H1 (cell line): ENCODE measurements around the gene CWC25. TPM values are rescaled to one million over a fixed set of nuclear protein-coding genes. Genes with fewer than 3 reads are reported as not detected.
"Not testable (repeated sequence)": the region's sequence is repeated elsewhere in the genome, so short reads cannot be mapped to it uniquely, and the experiment has no call there.

Experiments used
- CTCF ChIA-PET: fragments of 300-600 bp; sonication (Branson Sonifier 250); formaldehyde crosslinking; loops from one replicate; lab custom pipeline; 2021; ENCODE audit not compliant: partially characterized antibody; lab: Charles Lee
- POLR2A ChIA-PET: fragments of 300-600 bp; sonication (Branson Sonifier 250); formaldehyde crosslinking; loops from one replicate; lab custom pipeline; 2021; ENCODE audit warnings: inconsistent platforms; ENCODE audit not compliant: partially characterized antibody; lab: Charles Lee
- DNase-seq, 2 experiments: peaks; one replicate each; pipeline versions ENCODE4 v3.0.0 to v3.0.0-alpha.2; 2010 to 2022; ENCODE audit warnings: low spot score in 2 of 2, low read depth in 1 of 2, mixed read lengths in 1 of 2
- FAIRE-seq: peaks from 2 replicates; lab custom pipeline; 2011; peaks lifted over from hg19 to GRCh38; lab: Jason Lieb, UNC
- H2AFZ ChIP-seq: 2 replicates; pipeline ENCODE4 v1.8.1; 2012; ENCODE audit warnings: low read length, inconsistent platforms
- H2AK5ac ChIP-seq: 2 replicates; pipeline ENCODE4 v1.6.1; 2013; ENCODE audit warnings: low read depth, low read length
- H2BK120ac ChIP-seq: replicated peaks from 2 replicates; pipeline ENCODE3; 2013; ENCODE audit warnings: low read depth, low read length, inconsistent platforms
- H2BK12ac ChIP-seq: 2 replicates; pipeline ENCODE4 v1.6.1; 2013; ENCODE audit warnings: low read depth, low read length
- H2BK15ac ChIP-seq: 2 replicates; pipeline ENCODE4 v1.6.1; 2013; ENCODE audit warnings: low read length
- H2BK20ac ChIP-seq: 2 replicates; pipeline ENCODE4 v1.6.1; 2013; ENCODE audit warnings: low read length
- H2BK5ac ChIP-seq: 2 replicates; pipeline ENCODE4 v1.6.1; 2013; ENCODE audit warnings: low read depth, low read length
- H3K14ac ChIP-seq: 2 replicates; pipeline ENCODE4 v1.6.1; 2013; ENCODE audit warnings: inconsistent platforms; ENCODE audit not compliant: insufficient read length
- H3K18ac ChIP-seq: 2 replicates; pipeline ENCODE4 v1.6.1; 2013; ENCODE audit warnings: low read length; ENCODE audit errors: extremely low read depth
- H3K23ac ChIP-seq: 2 replicates; pipeline ENCODE4 v1.6.1; 2013; ENCODE audit warnings: inconsistent platforms; ENCODE audit not compliant: insufficient read length
- H3K23me2 ChIP-seq: 2 replicates; pipeline ENCODE4 v1.6.1; 2013; ENCODE audit warnings: low read depth, low read length
- H3K27ac ChIP-seq: 2 replicates; pipeline ENCODE4 v1.6.1; 2011; ENCODE audit warnings: low read depth, low read length, inconsistent platforms
- H3K27me3 ChIP-seq, 4 experiments: replicated peaks in 1 of 4; 1 replicate in 1 of 4; 2 replicates in 3 of 4; pipeline versions ENCODE4 v1.6.1 to v1.8.1; 2011 to 2013; ENCODE audit warnings: low read length in 3 of 4, mild to moderate bottlenecking in 3 of 4, inconsistent platforms in 2 of 4, mixed read lengths in 2 of 4, moderate library complexity in 1 of 4; ENCODE audit not compliant: control insufficient read depth in 3 of 4, insufficient read depth in 3 of 4; ENCODE audit errors: extremely low read depth in 1 of 4
- H3K36me3 ChIP-seq, 4 experiments: 2 replicates each; pipeline versions ENCODE4 v1.6.1 to v1.8.1; 2011 to 2013; ENCODE audit warnings: mild to moderate bottlenecking in 4 of 4, low read length in 3 of 4, moderate library complexity in 2 of 4, control low read depth in 1 of 4, inconsistent platforms in 1 of 4; ENCODE audit not compliant: insufficient read depth in 4 of 4, control insufficient read depth in 2 of 4
- H3K4ac ChIP-seq: replicated peaks from 2 replicates; pipeline ENCODE3; 2013; ENCODE audit warnings: low read length, low read depth, mixed read lengths, inconsistent platforms; ENCODE audit not compliant: insufficient read length
- H3K4me1 ChIP-seq, 4 experiments: replicated peaks in 1 of 4; 1 replicate in 1 of 4; 2 replicates in 3 of 4; pipeline versions ENCODE4 v1.6.1 to v1.8.1; 2011 to 2013; ENCODE audit warnings: low read length in 3 of 4, inconsistent platforms in 2 of 4, mixed read lengths in 1 of 4; ENCODE audit not compliant: insufficient read depth in 4 of 4, control insufficient read depth in 3 of 4
- H3K4me2 ChIP-seq, 2 experiments: 2 replicates each; pipeline versions ENCODE4 v1.6.1 to v1.8.1; 2011 to 2013; ENCODE audit warnings: low read depth in 2 of 2, low read length in 2 of 2, control low read depth in 1 of 2, inconsistent platforms in 1 of 2, mild to moderate bottlenecking in 1 of 2; ENCODE audit not compliant: insufficient read depth in 1 of 2
- H3K4me3 ChIP-seq, 4 experiments: fragments of 200-600, 300-600 bp in 1 of 4; sonication (generic), shearing (Covaris generic), sonication (Bioruptor Twin) in 1 of 4; 2 replicates each; pipeline versions ENCODE4 v1.5.1 to v1.8.1; 2011 to 2016; ENCODE audit warnings: low read length in 4 of 4, low read depth in 3 of 4, control low read depth in 2 of 4, inconsistent platforms in 2 of 4, mild to moderate bottlenecking in 2 of 4, mixed read lengths in 1 of 4, moderate library complexity in 1 of 4; ENCODE audit not compliant: insufficient read depth in 2 of 4; ENCODE audit errors: extremely low read depth in 1 of 4
- H3K56ac ChIP-seq: replicated peaks from 2 replicates; pipeline ENCODE3; 2013; ENCODE audit warnings: low read depth, mild to moderate bottlenecking, mixed read lengths, low read length, inconsistent platforms; ENCODE audit not compliant: insufficient read length
- H3K79me1 ChIP-seq: 2 replicates; pipeline ENCODE4 v1.6.1; 2013; ENCODE audit warnings: low read depth, low read length, control low read depth
- H3K79me2 ChIP-seq, 2 experiments: 2 replicates each; pipeline versions ENCODE4 v1.6.1 to v1.8.1; 2012 to 2013; ENCODE audit warnings: low read length in 2 of 2, mild to moderate bottlenecking in 2 of 2, inconsistent platforms in 1 of 2; ENCODE audit not compliant: insufficient read depth in 2 of 2, control insufficient read depth in 1 of 2
- H3K9ac ChIP-seq, 4 experiments: replicated peaks in 1 of 4; 1 replicate in 1 of 4; 2 replicates in 3 of 4; pipeline versions ENCODE4 v1.6.1 to v1.8.1; 2011 to 2013; ENCODE audit warnings: low read depth in 3 of 4, low read length in 3 of 4, control low read depth in 2 of 4, mild to moderate bottlenecking in 2 of 4, moderate library complexity in 2 of 4, inconsistent platforms in 1 of 4; ENCODE audit errors: extremely low read depth in 1 of 4
- H3K9me3 ChIP-seq, 2 experiments: 2 replicates each; pipeline versions ENCODE4 v1.6.1 to v1.8.1; 2012 to 2013; ENCODE audit warnings: mild to moderate bottlenecking in 2 of 2, moderate library complexity in 2 of 2, control low read depth in 1 of 2, inconsistent platforms in 1 of 2, low read depth in 1 of 2, low read length in 1 of 2, mixed read lengths in 1 of 2; ENCODE audit not compliant: insufficient read depth in 2 of 2
- H4K20me1 ChIP-seq, 2 experiments: replicated peaks in 1 of 2; 2 replicates each; pipeline versions ENCODE3 to v1.8.1; 2011 to 2013; ENCODE audit warnings: inconsistent platforms in 2 of 2, low read length in 2 of 2, mild to moderate bottlenecking in 1 of 2; ENCODE audit not compliant: insufficient read depth in 2 of 2, control insufficient read depth in 1 of 2
- H4K5ac ChIP-seq: 2 replicates; pipeline ENCODE4 v1.6.1; 2013; ENCODE audit warnings: low read length, low read depth, mixed read lengths, inconsistent platforms; ENCODE audit not compliant: insufficient read length
- H4K8ac ChIP-seq: 2 replicates; pipeline ENCODE4 v1.8.0; 2013; ENCODE audit warnings: mild to moderate bottlenecking, moderate library complexity, low read length, inconsistent platforms; ENCODE audit not compliant: insufficient read depth; ENCODE audit errors: extremely low read depth
- H4K91ac ChIP-seq: replicated peaks from 2 replicates; pipeline ENCODE3; 2013; ENCODE audit warnings: low read length, mixed read lengths, inconsistent platforms; ENCODE audit not compliant: insufficient read length
- WGBS, 2 experiments: shearing (Covaris generic) in 1 of 2; methylation state at CpG; one replicate each; pipeline versions ENCODE4 v1.1.6 to v1.1.7; 2013 to 2015; ENCODE audit warnings: low lambda C conversion rate in 2 of 2, mixed read lengths in 2 of 2, inconsistent platforms in 1 of 2, low coverage in 1 of 2, missing lambda C conversion rate in 1 of 2; ENCODE audit not compliant: insufficient replicate concordance in 2 of 2, insufficient coverage in 1 of 2, insufficient read length in 1 of 2; ENCODE audit errors: extremely low coverage in 1 of 2, missing lambda C conversion rate in 1 of 2; 5-methylcytosine and 5-hydroxymethylcytosine counted together
- polyA plus RNA-seq, 7 experiments: library from polyadenylated mRNA; depleted of rRNA in 3 of 7; stranded (reverse) in 5 of 7; unstranded in 2 of 7; fragments of >200 nt in 5 of 7; fragments of 200-250 nt in 2 of 7; gene quantifications; 1 replicate in 5 of 7; 2 replicates in 1 of 7; 4 replicates in 1 of 7; pipeline versions ENCODE4 v1.2.1 to v1.2.3, GENCODE V29; 2011 to 2013; ENCODE audit warnings: missing spikeins in 2 of 7, mixed read lengths in 2 of 7
- total RNA-seq: library from RNA; stranded (reverse); fragmentation: NEBNext Ultra II Directional; extraction: Animal tissue kit (Norgen Biotek cat#: 25700); gene quantifications from 2 replicates; pipeline ENCODE4 v1.2.1, GENCODE V29; 2021

Gene CWC25
- total and polyA plus RNA-seq, 2 of the 8 experiments (the other 6 are each of a cell fraction or from before 2014, with no cell fraction given) = 11.1 to 13.1 TPM

GRCh38 chr17:38790148-38790707 lies 34.9 kb downstream of the CWC25 start:
- H2BK15ac ChIP-seq, H4K8ac ChIP-seq, H3K14ac ChIP-seq, DNase-seq, H2BK20ac ChIP-seq, H3K4me1 ChIP-seq, H3K27me3 ChIP-seq, H2BK120ac ChIP-seq, H3K79me1 ChIP-seq, H2BK12ac ChIP-seq, H2BK5ac ChIP-seq, H2AK5ac ChIP-seq, FAIRE-seq, H3K9ac ChIP-seq, H3K9me3 ChIP-seq, H3K4ac ChIP-seq, H3K27ac ChIP-seq, H3K23ac ChIP-seq, H3K23me2 ChIP-seq, H2AFZ ChIP-seq, H4K5ac ChIP-seq, H3K4me2 ChIP-seq, H3K18ac ChIP-seq, H3K4me3 ChIP-seq, H3K56ac ChIP-seq, H4K91ac ChIP-seq: not testable (repeated sequence)
- Histone ChIP-seq H4K20me1 (peaks cover 0 to 12% of the 10 kb centered on the region in 2 experiments), H3K36me3 (peaks cover 4 to 16% (median 15%) of the 10 kb centered on the region in 4 experiments; a peak in 7 of 8 replicates), H3K79me2 (peaks cover 0 to 26% of the 10 kb centered on the region in 2 experiments; a peak in 2 of 4 replicates)
- WGBS, 2 experiments = 93% methylated on average over 13 of the region's 13 CpGs; no CpG with 5 or more reads in 1 of the 2 experiments
- CTCF ChIA-PET = interaction anchor here (1.3 to 1.7 kb wide), 3 partner anchors 26 to 37 kb away, joined by 3 to 5 read pairs (median 3); no protein-coding TSS in a partner anchor
- POLR2A ChIA-PET = interaction anchor here (1.2 to 1.9 kb wide), 2 partner anchors 10 to 20 kb away, joined by 4 to 6 read pairs; no protein-coding TSS in a partner anchor
